Left renal pelvis (tissue), 4 donors: ENCODE data around the gene SMAD4. TPM values are rescaled to one million over a fixed set of nuclear protein-coding genes. Genes with fewer than 3 reads are reported as not detected.
"Not testable (repeated sequence)": the region's sequence is repeated elsewhere in the genome, so short reads cannot be mapped to it uniquely, and the experiment has no call there.

Source experiments
- DNase-seq, 4 donors: peaks; one replicate each; pipeline ENCODE4 v3.0.0-alpha.2; 2013; ENCODE audit warnings: low read depth in 4 of 4, low spot score in 3 of 4
- polyA plus RNA-seq, 4 donors: library from polyadenylated mRNA; unstranded; fragments of 120-200 nt; gene quantifications; one replicate each; pipeline ENCODE4 v1.2.1, GENCODE V29; 2013; ENCODE audit not compliant: insufficient read length in 4 of 4

Gene SMAD4
- polyA plus RNA-seq, 4 donors, result 155 to 189 (median 170) TPM

DNA sequence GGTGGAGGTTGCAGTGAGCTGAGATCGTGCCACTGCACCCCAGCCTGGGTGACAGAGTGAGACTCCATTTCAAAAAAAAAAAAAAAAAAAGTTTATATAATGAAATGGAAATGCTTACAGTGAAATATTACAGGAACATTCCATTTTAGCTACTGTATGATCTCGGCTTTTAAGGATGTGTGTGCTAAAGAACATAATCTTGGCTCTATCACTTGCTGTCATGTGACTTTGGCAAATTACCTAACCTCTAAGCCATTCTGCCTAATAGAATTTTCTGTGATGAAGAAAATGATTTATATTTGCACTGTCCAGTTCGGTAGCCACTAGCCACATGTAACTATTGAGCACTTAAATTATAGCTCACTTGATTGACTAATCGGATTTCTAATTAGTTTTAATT is 36.3 kb downstream of the SMAD4 start:
- DNase-seq, result no peak

DNA sequence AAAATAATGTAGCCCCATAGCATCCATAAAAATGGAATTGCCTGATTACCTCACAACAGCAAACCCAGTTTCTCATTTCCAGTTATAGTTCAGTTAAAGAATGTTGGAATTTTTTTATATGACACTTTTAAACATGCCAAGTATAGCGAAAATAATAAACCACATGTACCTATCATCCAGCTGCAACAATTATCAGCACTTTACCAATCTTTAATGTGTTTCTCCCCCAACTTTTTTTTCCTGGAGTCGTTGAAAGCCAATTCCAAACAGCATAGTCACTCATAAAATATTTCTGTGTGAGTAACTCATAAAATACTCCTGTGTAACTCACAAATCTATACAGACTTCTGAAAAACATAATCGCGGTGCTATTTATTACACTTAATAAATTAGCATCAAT is 38.1 kb downstream of the SMAD4 start:
- no peak for DNase-seq

DNA sequence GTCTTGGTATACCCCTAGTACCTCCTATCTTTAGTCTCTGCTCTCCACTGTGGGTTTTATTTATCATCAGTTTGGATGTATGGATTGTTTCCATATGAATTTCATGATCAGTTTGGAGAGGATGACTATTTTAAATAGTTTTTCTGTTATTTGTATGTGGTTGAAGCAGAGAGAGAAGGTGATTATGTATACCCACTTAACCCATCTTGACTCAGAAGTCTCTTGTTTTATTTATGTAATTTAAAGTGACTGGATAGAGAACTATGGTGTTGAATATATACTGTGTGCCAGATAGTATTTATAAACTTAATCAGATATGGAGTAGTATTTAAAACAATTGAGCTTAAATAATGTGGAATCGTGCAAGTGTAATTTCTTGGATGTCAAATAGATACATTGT is 39.9 kb downstream of the SMAD4 start:
- DNase-seq, result no peak

DNA sequence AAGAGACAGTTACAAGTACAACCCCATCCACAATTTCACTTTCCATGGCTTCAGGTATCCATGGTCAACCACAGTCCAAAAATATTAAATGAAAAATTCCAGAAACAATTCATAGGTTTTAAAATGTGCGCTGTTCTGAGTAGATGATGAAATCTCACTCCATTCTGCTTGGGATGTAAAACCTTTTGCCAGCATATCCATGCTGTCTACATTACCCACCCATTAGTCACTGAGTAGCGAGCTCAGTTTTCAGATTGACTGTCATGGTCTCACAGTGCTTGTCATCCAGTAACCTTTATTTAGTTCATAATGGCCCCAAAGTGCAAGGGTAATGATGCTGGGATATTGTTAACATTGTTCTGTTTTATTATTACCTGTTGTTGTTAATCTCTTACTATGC is 40.5 kb downstream of the SMAD4 start:
- no peak for DNase-seq

DNA sequence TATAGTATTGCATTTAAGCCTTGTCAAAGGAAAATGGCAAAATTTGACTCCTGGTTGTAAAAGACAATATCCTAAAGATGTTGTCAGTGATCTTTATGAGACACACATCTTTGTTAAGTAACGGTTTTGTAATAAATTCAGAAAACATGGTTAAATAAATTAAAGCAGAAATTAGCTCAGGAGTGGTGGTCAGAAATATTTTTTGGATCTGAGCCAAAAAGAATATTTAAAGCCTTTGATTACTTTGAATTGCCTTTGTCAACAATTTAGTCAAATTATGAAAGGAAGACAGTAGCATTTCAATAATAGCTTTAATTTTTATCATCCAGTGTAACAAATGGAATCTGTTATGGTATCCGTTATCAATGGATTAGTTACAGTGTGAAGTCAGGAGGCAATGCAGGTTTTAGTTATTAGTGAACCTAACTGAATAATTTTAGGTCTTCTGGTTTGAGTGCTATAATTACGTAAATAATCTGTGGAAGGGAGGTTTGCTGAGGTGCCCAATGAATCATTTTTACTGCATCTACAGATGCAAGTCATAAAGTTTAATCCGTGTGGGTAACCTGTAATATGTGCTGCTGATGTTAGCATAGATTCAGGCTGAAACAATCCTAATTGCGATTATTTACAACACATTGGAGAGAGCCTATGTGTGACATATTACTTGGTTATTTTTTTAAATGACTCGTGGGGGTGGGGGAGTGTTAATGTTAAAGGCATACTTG is 42.7 kb downstream of the SMAD4 start:
- no peak for DNase-seq

DNA sequence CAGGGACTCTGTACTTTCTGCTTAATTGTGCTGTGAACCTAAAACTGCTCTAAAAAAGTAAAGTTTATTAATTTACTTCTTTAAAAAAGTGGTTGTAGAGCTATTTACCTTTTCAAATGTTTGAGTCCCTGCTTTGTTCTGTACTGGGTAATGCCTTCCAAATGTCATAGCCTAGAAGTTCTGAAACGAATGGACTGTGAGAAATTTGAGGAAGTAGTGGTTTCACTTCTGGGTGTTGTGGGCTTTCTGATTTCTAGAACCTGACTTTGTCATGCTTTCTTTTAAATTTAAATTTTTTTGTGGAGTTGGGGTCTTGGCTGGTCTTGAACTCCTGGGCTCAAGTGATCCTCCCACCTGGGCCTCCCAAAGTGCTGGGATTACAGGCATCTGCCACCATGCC is 44.6 kb downstream of the SMAD4 start:
- DNase-seq, result no peak

DNA sequence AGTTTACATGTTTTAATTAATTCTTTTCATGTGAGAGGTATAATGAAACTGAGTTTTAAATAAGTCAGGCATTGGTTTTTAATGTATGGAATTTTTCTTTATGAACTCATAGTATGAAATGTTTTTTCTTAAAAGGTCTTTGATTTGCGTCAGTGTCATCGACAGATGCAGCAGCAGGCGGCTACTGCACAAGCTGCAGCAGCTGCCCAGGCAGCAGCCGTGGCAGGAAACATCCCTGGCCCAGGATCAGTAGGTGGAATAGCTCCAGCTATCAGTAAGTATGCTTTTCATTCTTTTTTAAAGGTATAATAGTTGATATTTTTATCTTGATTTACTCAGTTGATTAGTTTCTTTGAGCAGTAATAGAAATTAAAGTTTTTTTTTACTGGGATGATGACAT is 46.5 kb downstream of the SMAD4 start:
- DNase-seq, result no peak

DNA sequence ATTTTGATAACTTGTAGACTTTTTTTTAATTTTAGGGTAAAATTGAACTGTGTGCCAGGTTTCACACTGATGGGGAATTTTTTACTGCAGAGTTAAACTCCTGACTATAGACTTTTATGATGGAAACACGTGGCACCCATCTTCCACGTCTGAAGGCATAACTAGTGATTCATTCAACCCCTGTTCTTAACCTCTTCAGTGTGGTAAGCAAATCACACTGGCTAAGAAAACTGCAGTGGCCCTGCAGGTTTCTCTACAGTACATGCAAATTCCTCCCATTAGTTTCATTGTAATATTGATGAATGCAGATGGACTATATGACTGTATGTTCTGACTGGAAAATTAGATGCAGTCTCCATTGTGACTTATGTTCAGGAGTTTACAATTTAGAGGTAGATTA is 47.2 kb downstream of the SMAD4 start:
- no peak for DNase-seq

DNA sequence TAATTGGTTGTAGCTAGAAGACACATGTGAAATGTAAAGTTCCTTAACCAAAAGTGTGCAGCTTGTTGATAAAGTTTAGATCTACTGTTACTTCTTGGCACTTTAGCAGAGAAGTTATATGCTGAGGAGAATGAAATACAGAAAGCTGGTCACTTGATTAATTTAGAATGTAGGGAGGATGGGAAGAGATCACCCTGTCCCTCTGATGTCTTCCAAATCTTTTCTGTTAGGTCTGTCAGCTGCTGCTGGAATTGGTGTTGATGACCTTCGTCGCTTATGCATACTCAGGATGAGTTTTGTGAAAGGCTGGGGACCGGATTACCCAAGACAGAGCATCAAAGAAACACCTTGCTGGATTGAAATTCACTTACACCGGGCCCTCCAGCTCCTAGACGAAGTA is 48.0 kb downstream of the SMAD4 start:
- no peak for DNase-seq

DNA sequence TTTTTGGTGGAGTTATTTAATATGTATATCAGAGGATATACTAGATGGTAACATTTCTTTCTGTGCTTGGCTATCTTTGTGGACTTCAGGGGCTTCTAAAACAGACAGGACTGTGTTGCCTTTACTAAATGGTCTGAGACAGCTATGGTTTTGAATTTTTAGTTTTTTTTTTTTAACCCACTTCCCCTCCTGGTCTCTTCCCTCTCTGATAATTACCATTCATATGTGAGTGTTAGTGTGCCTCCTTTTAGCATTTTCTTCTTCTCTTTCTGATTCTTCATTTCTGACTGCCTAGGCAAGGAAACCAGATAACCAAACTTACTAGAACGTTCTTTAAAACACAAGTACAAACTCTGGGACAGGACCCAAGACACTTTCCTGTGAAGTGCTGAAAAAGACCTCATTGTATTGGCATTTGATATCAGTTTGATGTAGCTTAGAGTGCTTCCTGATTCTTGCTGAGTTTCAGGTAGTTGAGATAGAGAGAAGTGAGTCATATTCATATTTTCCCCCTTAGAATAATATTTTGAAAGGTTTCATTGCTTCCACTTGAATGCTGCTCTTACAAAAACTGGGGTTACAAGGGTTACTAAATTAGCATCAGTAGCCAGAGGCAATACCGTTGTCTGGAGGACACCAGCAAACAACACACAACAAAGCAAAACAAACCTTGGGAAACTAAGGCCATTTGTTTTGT is 52.7 kb downstream of the SMAD4 start:
- DNase-seq, result no peak

DNA sequence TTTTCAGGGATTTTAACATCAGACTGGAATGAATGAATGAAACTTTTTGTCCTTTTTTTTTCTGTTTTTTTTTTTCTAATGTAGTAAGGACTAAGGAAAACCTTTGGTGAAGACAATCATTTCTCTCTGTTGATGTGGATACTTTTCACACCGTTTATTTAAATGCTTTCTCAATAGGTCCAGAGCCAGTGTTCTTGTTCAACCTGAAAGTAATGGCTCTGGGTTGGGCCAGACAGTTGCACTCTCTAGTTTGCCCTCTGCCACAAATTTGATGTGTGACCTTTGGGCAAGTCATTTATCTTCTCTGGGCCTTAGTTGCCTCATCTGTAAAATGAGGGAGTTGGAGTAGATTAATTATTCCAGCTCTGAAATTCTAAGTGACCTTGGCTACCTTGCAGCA is 53.4 kb downstream of the SMAD4 start:
- no peak for DNase-seq

DNA sequence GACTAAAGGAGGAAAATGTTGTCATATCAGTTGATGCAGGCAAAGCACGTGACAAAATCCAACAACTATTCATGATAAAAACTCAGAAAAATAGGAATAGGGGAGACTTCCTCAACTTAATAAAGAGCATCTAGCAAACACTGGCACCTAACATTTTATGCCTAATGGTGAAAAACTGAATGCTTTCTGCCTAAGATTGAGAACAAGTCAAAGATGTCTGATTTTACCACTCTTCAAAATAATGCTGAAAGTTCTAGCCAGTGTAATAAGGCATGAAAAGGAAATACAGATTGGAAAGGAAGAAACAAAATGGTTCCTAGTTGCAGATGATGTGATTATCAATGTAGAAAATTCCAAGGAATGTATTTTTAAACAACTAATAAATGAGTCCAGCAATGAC is 58.4 kb downstream of the SMAD4 start:
- no peak for DNase-seq

DNA sequence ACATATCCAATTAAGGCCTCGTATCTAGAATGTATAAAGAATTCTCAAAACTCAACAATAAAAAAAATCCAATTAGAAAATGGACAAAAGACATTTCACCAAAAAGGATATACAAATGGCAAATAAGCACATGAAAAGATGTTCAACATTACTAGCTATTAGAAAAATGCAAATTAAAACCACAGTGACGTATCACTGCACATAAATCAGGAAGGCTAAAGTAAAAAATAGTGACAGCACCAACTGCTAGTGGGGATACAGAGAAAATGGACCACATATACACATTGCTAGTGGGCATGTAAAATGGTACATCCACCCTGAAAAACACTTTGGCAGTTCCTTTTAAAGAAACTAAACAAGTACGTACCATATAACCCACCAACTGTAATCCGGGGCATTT is 59.7 kb downstream of the SMAD4 start:
- DNase-seq, result no peak

DNA sequence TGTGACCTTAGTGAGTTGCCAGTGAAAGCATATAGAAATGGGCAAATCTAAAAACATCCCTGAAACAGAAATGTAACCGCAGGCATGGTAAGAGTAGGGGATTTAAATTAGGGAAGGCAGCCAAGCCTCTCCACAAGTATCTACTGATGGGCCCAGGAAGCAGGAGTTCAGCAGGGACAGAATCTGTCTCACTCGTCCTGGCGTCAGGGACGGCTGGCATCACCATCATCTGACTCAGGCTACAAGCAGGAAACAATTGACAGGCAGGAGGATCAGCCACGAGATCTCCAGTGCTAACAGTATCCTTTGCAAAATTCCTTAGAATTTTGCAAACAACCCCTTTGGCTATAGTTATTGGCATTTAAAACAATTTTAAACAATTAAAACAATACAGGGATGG is 61.3 kb downstream of the SMAD4 start:
- no peak for DNase-seq

DNA sequence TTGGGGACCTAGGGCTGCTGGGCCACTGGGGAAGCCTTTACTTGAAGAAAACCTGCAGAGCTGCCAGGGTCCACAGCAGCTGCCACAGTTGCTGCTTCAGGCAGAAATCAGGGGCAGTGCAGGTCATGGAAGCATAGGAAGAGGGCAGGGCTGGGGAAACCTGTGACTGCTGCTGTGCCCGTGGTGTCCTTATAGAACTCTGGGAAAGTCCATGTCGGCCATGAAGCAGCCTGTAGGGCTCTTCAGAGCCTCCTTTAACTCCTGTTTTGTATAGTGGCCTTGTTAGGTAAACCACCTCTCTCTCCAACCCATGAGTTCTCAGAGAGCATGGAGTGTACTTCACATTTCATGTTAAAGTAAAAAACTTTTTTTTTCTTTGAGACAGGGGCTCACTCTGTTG is 62.1 kb downstream of the SMAD4 start:
- DNase-seq, result no peak

DNA sequence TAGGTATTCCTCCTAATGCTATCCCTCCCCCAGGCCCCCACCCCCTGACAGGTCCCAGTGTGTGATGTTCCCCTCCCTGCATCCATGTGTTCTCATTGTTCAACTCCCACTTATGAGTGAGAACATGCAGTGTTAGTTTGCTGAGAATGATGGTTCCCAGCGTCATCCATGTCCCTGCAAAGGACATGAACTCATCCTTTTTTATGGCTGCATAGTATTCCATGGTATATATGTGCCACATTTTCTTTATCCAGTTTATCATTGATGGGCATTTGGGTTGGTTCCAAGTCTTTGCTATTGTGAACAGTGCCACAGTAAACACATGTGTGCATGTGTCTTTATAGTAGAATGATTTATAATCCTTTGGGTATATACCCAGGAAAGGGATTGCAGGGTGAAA is 63.0 kb downstream of the SMAD4 start:
- not testable (repeated sequence) for DNase-seq

DNA sequence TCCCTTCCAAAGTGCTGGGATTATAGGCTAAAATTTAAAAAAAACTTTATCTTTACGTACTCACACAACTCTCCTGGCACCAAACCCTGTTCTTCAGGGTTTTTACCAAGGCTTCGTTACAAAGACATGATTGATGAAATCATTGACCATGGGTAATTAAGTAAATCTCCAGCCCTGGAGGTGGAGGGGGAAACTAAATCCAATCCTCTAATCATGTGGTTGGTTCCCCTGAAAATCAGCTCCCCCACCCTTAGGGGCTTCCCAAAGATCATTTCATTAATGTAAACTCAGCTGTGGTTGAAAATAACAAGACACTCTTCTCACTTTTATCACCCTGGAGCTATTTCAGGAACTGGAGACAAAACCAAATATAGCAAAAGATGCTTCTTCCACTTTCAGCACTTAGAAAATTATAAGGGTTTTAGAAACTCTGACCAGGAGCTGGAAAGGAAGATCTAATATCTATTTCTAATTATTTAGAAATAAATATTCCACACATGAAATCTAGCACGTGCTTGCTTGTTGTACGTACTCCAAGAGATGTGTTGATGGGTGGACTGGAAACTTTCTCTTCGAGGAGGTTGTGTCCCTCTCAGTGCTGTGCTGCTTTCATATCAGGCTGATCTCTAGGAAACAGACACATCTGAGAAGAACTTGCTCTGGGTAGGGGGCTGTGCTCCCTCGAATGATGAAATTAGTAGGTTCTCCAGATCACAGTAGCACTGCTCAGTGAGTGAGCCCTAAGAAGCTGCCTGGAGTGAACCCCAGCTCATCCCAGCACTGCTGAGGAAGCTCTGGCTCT is 67.2 kb downstream of the SMAD4 start:
- DNase-seq, result no peak

DNA sequence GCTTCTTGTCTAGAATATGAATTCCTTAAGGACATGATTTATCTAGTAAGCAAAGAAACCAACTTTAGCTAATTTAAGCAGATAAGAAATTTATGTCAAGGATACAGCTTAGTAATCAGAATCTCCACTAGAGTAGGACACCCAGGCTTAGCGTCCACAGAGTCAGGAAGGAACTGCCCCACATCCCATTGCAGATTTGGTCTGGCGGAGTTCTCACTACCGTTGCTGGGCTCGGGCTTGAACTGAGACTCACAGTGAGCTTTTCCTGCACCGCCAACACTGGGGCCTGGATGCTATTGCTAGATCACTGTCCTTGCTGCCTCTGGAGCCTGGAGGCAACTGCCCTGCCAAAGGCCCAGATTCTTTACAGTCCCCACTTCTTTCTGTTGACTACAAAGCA is 68.1 kb downstream of the SMAD4 start:
- DNase-seq, result no peak

DNA sequence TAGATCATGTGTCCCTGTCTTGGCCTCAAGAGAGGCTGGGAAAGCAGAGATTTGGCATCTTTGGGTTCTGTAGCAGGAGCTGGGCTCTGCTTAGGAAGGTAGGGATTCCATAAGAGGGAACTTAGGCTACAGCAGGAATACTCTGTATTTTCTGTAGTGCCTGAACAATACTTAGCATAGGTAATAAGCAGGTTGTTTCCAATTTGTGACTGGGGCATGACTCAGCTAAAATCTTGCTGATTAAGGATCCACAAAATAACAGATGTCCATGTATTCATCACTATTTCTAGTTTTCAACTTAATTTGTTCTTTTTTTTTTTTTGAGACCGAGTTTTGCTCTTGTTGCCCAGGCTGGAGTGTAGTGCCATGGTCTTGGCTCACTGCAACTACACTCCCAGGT is 68.5 kb downstream of the SMAD4 start:
- no peak for DNase-seq

DNA sequence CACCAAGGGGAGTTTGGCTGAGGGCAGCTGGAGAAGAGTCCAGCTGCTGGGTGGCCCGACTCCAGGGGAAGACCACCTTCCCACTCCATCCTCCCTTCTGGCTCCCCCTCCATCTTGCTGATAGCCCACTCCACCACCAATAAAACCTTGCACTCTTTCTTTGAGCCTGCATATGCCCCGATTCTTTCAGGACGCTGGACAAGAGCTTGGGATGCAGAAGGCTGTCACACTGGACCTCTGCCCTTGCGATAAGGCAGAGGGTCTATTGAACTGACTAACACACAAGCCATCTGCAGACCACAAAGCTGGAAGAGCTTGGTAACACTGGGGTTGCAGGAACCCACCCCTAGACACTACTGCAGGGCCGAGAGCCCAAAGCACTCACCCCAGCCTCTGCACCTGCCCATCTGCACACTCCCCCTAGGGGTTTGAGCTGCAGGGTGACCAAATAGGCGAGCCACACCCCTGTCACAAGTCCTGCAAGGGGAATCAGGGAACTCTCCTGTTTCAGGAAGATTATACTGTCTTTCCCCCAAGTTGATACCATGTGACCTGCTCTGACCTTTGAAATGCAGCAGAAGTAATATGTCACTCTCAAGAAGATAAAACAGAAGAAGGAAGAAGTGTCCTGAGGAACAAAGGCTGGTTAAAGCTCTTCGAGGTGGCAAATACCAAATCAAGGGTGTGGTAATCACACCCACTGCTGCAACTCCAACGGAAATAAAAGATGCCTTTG is 70.5 kb downstream of the SMAD4 start:
- DNase-seq, result no peak

DNA sequence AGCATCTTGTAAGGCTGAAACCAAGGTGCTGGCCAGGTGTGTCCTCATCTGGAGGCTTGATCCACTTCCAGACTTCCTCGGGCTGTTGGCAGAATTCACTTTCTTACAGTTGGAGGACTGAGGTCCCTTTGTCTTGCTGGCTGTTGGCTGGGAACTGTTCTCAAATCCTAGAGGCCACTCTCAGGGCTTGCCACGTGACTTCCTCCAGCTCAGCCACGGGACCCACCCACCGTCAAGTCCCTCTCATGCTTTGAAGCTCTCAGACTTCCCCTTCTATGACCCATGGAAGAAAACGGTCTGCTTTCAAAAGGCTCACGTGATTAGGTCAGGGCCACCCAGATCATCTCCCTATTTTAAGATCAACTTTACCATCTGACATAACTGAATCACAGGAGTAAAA is 77.1 kb downstream of the SMAD4 start:
- DNase-seq, result no peak
